ENCODE data around the gene SZT2.
"Not testable (repeated sequence)": the region's sequence is repeated elsewhere in the genome, so short reads cannot be mapped to it uniquely, and the experiment has no call there.

The SZT2 gene

GRCh38 chr1:43473463-43473862, 83.8 kb downstream of the SZT2 start:
- no peak for TF ChIP-seq CTCF (IDR thresholded peaks at IDR 0.05; ENCODE audit: low read length, missing control alignments)
- DNase-seq (ENCODE audit: low read depth): no peak
- no peak overlapping the region for H3K4me3 ChIP-seq (replicated peaks; ENCODE audit: low read depth, low read length)

- peak; percentile 73 for DNase-seq (ENCODE audit: low read depth)
- not testable (repeated sequence) for H3K4me3 ChIP-seq (replicated peaks; ENCODE audit: low read depth, low read length)
Observed at GRCh38 chr1:43475611-43476401, 86.1 kb downstream of the SZT2 start.

- no peak overlapping the region for H3K4me3 ChIP-seq (replicated peaks; ENCODE audit: low read depth, low read length)
- no peak for DNase-seq (ENCODE audit: low read depth)
- no peak for TF ChIP-seq CTCF (IDR thresholded peaks at IDR 0.05; ENCODE audit: low read length, missing control alignments)
Observed at GRCh38 chr1:43477716-43478115, 88.0 kb downstream of the SZT2 start.

- no peak overlapping the region for H3K4me3 ChIP-seq (replicated peaks; ENCODE audit: low read depth, low read length)
- TF ChIP-seq CTCF (IDR thresholded peaks at IDR 0.05; ENCODE audit: low read length, missing control alignments): no peak
- DNase-seq (ENCODE audit: low read depth): no peak
Observed at GRCh38 chr1:43479414-43479813, 89.7 kb downstream of the SZT2 start.

GRCh38 chr1:43481491-43481890, 91.8 kb downstream of the SZT2 start:
- TF ChIP-seq CTCF (IDR thresholded peaks at IDR 0.05; ENCODE audit: low read length, missing control alignments): no peak
- no peak overlapping the region for H3K4me3 ChIP-seq (replicated peaks; ENCODE audit: low read depth, low read length)
- DNase-seq (ENCODE audit: low read depth): no peak

- no peak for DNase-seq (ENCODE audit: low read depth)
- H3K4me3 ChIP-seq (replicated peaks; ENCODE audit: low read depth, low read length): no peak overlapping the region
- no peak for TF ChIP-seq CTCF (IDR thresholded peaks at IDR 0.05; ENCODE audit: low read length, missing control alignments)
Observed at GRCh38 chr1:43482215-43482614, 92.5 kb downstream of the SZT2 start.

- no peak overlapping the region for H3K4me3 ChIP-seq (replicated peaks; ENCODE audit: low read depth, low read length)
- TF ChIP-seq CTCF (IDR thresholded peaks at IDR 0.05; ENCODE audit: low read length, missing control alignments): no peak
- DNase-seq (ENCODE audit: low read depth): no peak
Observed at GRCh38 chr1:43484367-43484766, 94.7 kb downstream of the SZT2 start.
